ENCODE results near the gene DNM1.
A peak's percentile ranks its signal among the peaks of the same experiment; 100 is the strongest.

The DNM1 gene

GRCh38 chr9:128203024-128203706, at the start of gene DNM1:
Gene DNM1, plus strand, starts transcription at chr9:128203379. Its CDS starts 92 bp downstream, at chr9:128203471.
- peak; percentile 60 for DNase-seq

- no peak for DNase-seq
These were observed 49.1 kb upstream of the DNM1 start for GRCh38 chr9:128153947-128154695.

GRCh38 chr9:128155736-128156500, 47.3 kb upstream of the DNM1 start:
- no peak for DNase-seq

GRCh38 chr9:128159522-128159783, 43.7 kb upstream of the DNM1 start:
- no peak for DNase-seq

- peak; percentile 95 for DNase-seq
These were observed 43.2 kb upstream of the DNM1 start, which contains the start of gene BBLN for GRCh38 chr9:128159784-128160602. Gene BBLN, plus strand, starts transcription at chr9:128160265. Its CDS starts 143 bp downstream, at chr9:128160408.

- DNase-seq, result no peak
These were observed 42.6 kb upstream of the DNM1 start for GRCh38 chr9:128160603-128160987.

GRCh38 chr9:128161215-128161902, 41.8 kb upstream of the DNM1 start:
- no peak for DNase-seq

- no peak for DNase-seq
These were observed 40.8 kb upstream of the DNM1 start for GRCh38 chr9:128162215-128163026.

GRCh38 chr9:128163027-128163515, 40.1 kb upstream of the DNM1 start:
- DNase-seq, result no peak

GRCh38 chr9:128163523-128164306, 39.5 kb upstream of the DNM1 start:
- no peak for DNase-seq

GRCh38 chr9:128164307-128164885, 38.8 kb upstream of the DNM1 start:
- no peak for DNase-seq

DNA sequence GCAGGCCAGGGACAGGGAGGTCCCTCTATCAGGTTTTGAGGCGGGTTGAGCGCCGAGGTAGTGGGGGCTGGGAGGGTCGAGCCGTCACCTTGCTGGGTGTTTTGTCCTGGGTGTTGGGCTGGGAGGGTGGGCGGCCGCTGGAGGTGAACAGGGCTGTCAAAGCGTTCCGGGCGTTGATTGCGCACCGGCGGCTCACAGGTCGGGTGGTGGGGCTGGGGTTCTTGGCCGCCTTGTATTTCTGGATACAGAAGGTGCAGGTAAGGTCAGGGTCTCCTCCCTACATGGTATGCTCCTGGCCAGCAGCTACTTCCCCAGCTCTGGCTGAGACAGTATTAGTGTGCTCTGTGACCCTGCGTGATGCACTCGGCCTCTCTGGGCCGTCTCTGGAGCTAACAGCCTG, 37.0 kb upstream of the DNM1 start:
- no peak for DNase-seq

GRCh38 chr9:128167209-128167608, 36.0 kb upstream of the DNM1 start:
- DNase-seq, result no peak

- DNase-seq, result no peak
These were observed 34.4 kb upstream of the DNM1 start for GRCh38 chr9:128168731-128169308.

DNA sequence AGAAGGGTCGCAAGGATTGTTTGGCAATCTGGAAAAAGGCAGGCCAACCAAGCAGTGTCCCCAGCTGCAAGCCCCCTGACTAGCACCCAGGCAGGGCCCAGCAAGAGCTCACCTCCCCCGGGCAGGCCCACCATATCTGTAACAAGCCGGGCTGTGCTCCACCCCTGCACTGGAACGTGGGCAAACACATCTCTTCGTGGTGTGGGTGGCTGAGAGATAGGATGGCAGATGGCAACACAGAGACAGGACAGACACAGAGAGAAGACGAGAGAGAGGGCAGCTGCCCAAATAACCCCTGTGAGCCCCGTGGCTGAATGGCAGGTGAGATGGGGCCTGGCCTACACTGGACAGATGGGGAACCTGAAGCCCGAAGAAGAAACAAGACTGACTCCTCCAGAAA, 33.7 kb upstream of the DNM1 start:
- no peak for DNase-seq

- DNase-seq, result no peak
These were observed 33.3 kb upstream of the DNM1 start for GRCh38 chr9:128169925-128170324.

DNA sequence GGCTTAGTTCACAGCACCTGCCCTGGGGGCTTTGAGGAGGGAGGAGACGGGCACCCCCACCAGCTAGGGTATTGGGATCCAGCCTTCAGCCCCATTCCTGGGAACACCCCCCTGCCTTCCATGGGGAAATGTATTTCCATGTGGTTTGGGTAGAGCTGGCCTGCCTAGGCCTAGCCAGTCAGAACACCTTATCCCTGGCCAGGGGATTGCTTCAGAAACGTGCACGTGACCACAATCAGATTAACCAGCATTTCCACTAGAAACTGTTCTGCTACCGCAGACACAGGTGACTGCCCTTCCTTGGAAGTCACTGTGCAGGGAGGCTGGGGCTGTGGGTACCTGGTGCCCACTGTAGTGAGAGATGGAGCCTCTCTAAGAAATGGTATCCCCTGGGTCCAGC, 29.1 kb upstream of the DNM1 start:
- no peak for DNase-seq

DNA sequence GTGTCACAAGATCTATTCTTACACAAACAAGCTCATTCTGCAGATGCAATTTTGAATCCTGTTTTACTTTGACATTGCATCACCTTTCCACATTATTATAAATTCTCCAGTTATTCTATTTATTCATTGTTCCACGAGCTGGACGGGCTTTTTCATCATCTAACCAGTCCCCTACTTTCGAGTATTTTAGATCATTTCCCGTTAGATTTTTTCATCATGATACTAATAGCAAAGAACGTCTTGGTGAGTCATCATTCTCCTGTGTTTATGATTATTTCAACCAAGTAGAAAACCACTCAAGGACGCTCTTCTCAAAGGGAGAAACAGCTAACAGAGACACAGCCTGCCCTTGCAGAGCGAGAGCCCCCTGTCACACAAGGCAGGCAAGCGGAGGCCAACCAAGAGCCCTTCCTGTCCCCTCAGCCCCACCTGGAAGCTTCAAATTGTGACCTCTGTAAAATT, 28.0 kb upstream of the DNM1 start:
- DNase-seq, result peak; percentile 29

DNA sequence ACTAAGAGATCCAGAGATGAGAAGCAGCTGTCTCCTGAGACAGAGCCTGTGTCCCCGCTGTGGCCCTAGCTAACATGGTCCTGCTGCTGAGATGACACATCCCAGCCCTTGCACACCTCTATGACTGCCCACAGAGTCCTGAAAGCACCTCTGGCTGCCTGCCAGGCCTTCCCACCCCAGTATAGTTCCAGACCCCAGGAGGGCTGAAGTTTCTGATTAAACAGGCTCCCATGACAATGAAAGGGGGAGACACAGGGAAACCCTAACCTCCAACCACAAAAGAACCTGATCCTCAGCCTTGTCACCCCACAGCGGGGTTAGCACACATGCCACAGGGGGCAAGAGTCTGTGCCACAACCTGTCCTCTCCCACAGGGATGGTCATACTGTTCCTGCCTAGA, 27.5 kb upstream of the DNM1 start:
- DNase-seq, result no peak
